GM12875 (cell line): ENCODE data around the gene SMC5.
A peak's percentile ranks its signal among the peaks of the same experiment; 100 is the strongest.

Experiments used
- H3K4me3 ChIP-seq: one replicate; pipeline ENCODE4 v1.5.1; 2011; ENCODE audit warnings: low read depth, low read length, control low read depth
- CTCF ChIP-seq: IDR thresholded peaks from 2 replicates; pipeline ENCODE4 v1.5.1; 2011; ENCODE audit warnings: low read depth, mild to moderate bottlenecking, control low read depth, inconsistent platforms, low read length, moderate library complexity, borderline replicate concordance; ENCODE audit not compliant: insufficient read depth

The SMC5 gene

GRCh38 chr9:70257502-70257901 is 1.3 kb upstream of the SMC5 start:
- H3K4me3 ChIP-seq, result no peak overlapping the region

DNA sequence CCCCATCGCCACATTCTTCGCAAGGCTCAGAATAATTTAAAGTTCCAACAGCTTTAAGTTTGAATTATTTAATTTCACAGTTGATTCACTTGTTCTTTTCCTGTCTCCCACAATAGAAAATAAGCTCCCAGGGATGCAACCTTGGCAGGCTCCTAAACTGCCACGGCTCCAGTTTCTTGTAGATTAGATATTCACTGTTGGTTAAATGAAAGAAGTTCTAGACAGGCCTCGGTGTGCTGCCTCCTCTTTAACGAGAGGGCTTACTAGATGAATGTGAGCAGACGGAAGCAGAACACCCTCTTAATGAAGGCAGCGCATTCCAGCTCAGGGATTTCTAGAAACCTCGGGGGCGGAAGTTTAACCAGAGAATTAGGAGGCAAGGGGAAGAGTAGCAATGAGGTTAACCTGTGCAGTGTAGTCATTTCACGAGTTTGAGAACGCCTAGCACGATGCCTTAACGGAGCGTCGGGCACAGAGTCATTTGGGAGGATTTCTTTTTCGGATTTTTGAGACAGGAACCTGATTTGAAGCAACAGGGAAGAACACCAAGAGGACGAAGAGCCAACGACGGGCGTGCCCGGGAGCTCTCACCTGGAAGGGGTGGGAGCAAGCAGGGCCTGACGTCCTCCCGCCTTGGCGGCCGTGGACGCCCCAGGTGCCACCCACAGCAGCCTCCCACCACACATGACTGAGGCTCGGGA is 637 bp upstream of the SMC5 start:
- no peak for TF ChIP-seq CTCF
- peak overlapping the region; percentile 26 for H3K4me3 ChIP-seq

More at GRCh38 chr9:70257502-70257901, 1.3 kb upstream of the SMC5 start:
- TF ChIP-seq CTCF, result no peak

GRCh38 chr9:70259512-70259802 is 679 bp downstream of the SMC5 start:
- H3K4me3 ChIP-seq, result peak overlapping the region; percentile 92
- TF ChIP-seq CTCF, result no peak

GRCh38 chr9:70260007-70260443 is 1.2 kb downstream of the SMC5 start:
- no peak for TF ChIP-seq CTCF
- H3K4me3 ChIP-seq, result peak overlapping the region; percentile 92

DNA sequence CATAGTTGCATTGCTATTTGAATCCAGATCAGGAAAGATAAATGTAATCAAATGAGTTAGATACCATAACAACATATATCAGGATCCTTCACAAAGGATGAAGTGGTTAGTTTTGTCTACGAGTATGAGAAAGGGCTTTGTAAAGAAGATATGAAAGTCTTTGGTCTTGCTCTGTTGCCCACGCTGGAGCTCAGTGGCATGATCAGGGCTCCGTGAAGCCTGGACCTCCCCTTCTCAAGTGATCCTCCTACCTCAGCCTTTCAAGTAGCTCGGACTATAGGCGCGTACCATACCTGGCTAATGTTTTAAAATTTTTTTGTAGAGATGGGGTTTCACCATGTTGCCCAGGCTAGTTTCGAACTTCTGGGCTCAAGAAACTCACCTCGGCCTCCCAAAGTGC is 1.8 kb downstream of the SMC5 start:
- peak overlapping the region; percentile 12 for H3K4me3 ChIP-seq
- TF ChIP-seq CTCF, result no peak

DNA sequence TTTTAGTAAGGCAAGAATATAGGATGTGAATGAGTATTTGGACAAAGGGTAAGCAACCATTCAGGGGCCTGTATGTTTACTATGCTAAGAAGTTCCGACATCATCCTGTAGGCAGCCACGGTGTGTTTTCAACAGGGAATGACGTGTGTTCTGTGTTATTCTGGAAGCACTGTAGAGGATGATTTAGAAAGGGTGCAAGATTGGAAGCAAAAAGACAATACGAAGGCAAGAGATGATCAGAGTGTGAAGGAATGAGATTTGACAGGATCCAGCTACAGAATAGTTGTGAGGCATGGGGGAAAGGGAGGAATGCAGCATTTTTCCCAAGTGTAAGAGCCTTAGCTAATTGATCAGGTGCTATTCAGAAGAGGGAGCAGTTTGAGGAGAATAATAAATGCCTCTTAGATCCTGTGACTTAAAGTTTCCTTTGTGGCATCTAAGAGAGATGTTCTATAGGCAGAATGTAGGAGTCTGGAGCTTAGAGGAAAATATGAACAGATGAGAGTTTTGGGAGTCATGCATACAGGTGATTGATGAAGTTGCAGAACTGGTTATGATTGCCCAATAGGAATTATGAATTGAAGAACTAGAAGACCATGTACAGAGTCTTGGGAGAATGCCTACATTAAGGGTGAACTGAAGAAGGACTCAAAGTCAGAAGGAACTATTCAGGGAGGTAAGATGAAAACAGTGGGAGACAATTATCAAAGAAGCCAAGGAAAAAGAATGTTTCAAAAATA is 2.5 kb downstream of the SMC5 start:
- no peak for TF ChIP-seq CTCF
- H3K4me3 ChIP-seq, result no peak overlapping the region

DNA sequence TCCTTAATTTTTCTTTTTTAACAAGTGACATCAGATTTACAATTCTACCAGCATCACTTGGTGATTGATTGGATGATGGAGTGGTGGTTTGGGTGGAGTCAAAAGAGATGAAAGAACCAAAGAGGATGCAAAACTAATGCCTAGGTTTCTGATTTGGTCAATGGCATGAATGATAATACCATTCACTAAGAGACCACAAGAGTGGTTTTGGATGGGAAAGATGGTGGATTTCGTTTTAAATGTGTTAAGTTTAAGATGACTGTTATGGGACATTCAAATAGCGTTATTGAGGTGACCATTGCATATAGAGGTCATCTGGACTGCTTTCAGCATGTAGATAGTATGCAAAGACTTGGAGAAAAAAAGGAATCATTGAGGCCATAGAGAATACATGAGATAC is 3.6 kb downstream of the SMC5 start:
- no peak overlapping the region for H3K4me3 ChIP-seq
- TF ChIP-seq CTCF, result no peak
